Hepatocyte (in vitro differentiated cells): Measurements from ENCODE around the gene ZNF189.

ENCODE experiments used
- EZH2 ChIP-seq: fragments of 200-600 bp; sonication (generic); IDR thresholded peaks from 2 replicates; pipeline ENCODE4 v1.6.1; 2016; ENCODE audit warnings: antibody characterized with exemption, mild to moderate bottlenecking, borderline replicate concordance
- EZH2phosphoT487 ChIP-seq: fragments of 200-600 bp; sonication (generic); IDR thresholded peaks from one replicate; pipeline ENCODE4 v1.6.1; 2018; ENCODE audit warnings: antibody characterized with exemption, mild to moderate bottlenecking, low read depth, moderate library complexity; ENCODE audit not compliant: unreplicated experiment, severe bottlenecking
- TF ChIP-seq, protein P1 (sequence below): fragments of 200-600 bp; sonication (generic); IDR thresholded peaks from 2 replicates; pipeline ENCODE4 v1.5.1; 2016; ENCODE audit warnings: antibody characterized with exemption, mild to moderate bottlenecking; ENCODE audit not compliant: poor library complexity

GRCh38 chr9:101359679-101360078 is 39.0 kb upstream of the ZNF189 start:
- TF ChIP-seq, protein P1, sequence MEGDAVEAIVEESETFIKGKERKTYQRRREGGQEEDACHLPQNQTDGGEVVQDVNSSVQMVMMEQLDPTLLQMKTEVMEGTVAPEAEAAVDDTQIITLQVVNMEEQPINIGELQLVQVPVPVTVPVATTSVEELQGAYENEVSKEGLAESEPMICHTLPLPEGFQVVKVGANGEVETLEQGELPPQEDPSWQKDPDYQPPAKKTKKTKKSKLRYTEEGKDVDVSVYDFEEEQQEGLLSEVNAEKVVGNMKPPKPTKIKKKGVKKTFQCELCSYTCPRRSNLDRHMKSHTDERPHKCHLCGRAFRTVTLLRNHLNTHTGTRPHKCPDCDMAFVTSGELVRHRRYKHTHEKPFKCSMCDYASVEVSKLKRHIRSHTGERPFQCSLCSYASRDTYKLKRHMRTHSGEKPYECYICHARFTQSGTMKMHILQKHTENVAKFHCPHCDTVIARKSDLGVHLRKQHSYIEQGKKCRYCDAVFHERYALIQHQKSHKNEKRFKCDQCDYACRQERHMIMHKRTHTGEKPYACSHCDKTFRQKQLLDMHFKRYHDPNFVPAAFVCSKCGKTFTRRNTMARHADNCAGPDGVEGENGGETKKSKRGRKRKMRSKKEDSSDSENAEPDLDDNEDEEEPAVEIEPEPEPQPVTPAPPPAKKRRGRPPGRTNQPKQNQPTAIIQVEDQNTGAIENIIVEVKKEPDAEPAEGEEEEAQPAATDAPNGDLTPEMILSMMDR: no peak
- TF ChIP-seq EZH2 (no peak), EZH2phosphoT487 (no peak)
